ENCODE data around the gene KLK2. TPM values are rescaled to one million over a fixed set of nuclear protein-coding genes. Genes with fewer than 3 reads are reported as not detected.

The KLK2 gene
- total RNA-seq, 1 donor from 2014 or later, result 1.8 TPM

GRCh38 chr19:50831026-50831396, 42.2 kb upstream of the KLK2 start:
- H3K4me3 Mint-ChIP-seq, result no peak overlapping the region
- no peak for ATAC-seq (ENCODE audit: low read depth)
- H3K27ac Mint-ChIP-seq, result no peak overlapping the region
- ChIA-PET CTCF (no interaction called here), POLR2A (interaction anchor here (0.5 kb wide), 1 partner anchor 495 kb away, joined by 4 read pairs; no protein-coding TSS in a partner anchor)
- intact Hi-C loops (cut with micrococcal nuclease), result no loop called here
- DNase-seq, result no peak
- H3K36me3 Mint-ChIP-seq (ENCODE audit: low read depth), result no peaks in the 10 kb centered on the region
- H3K27me3 Mint-ChIP-seq, result peaks cover 33% of the 10 kb centered on the region
- no peak for TF ChIP-seq CTCF (IDR thresholded peaks at IDR 0.05)
- no peaks in the 10 kb centered on the region for H3K9me3 Mint-ChIP-seq
- peaks cover 9% of the 10 kb centered on the region for H3K4me1 Mint-ChIP-seq

GRCh38 chr19:50832666-50833065, 40.6 kb upstream of the KLK2 start:
- H3K27ac Mint-ChIP-seq, result no peak overlapping the region
- intact Hi-C loops (cut with micrococcal nuclease), result no loop called here
- H3K4me3 Mint-ChIP-seq, result no peak overlapping the region
- TF ChIP-seq CTCF (IDR thresholded peaks at IDR 0.05), result no peak
- ChIA-PET POLR2A (no interaction called here), CTCF (no interaction called here)
- DNase-seq (no peak), ATAC-seq (ENCODE audit: low read depth) (no peak)
- H3K36me3 Mint-ChIP-seq (ENCODE audit: low read depth), result no peaks in the 10 kb centered on the region
- H3K4me1 Mint-ChIP-seq, result peaks cover 23% of the 10 kb centered on the region
- no peaks in the 10 kb centered on the region for H3K9me3 Mint-ChIP-seq
- H3K27me3 Mint-ChIP-seq, result peaks cover 39% of the 10 kb centered on the region

GRCh38 chr19:50833117-50833801, 40.0 kb upstream of the KLK2 start, which contains the start of gene KLK15:
KLK15 (minus strand) TSS chr19:50833574; CDS start chr19:50831492, 2,082 bp downstream.
- no peak for TF ChIP-seq CTCF (IDR thresholded peaks at IDR 0.05)
- no peaks in the 10 kb centered on the region for H3K9me3 Mint-ChIP-seq
- H3K27ac Mint-ChIP-seq, result no peak within 1 kb of the TSS
- no peak within 1 kb of the TSS for H3K4me3 Mint-ChIP-seq
- peaks cover 25% of the 10 kb centered on the region for H3K4me1 Mint-ChIP-seq
- ATAC-seq (ENCODE audit: low read depth), result no peak
- intact Hi-C loops (cut with micrococcal nuclease), result no loop called here
- no peaks in the 10 kb centered on the region for H3K36me3 Mint-ChIP-seq (ENCODE audit: low read depth)
- POLR2A ChIA-PET, result no interaction called here
- no peak for DNase-seq
- H3K27me3 Mint-ChIP-seq, result peaks cover 36% of the 10 kb centered on the region
- CTCF ChIA-PET, result no interaction called here

GRCh38 chr19:50833802-50834167, 39.5 kb upstream of the KLK2 start:
- H3K4me3 Mint-ChIP-seq, result no peak overlapping the region
- no peak for DNase-seq
- no peaks in the 10 kb centered on the region for H3K36me3 Mint-ChIP-seq (ENCODE audit: low read depth)
- intact Hi-C loops (cut with micrococcal nuclease), result no loop called here
- CTCF ChIA-PET, result no interaction called here
- no peak for TF ChIP-seq CTCF (IDR thresholded peaks at IDR 0.05)
- H3K27ac Mint-ChIP-seq, result no peak overlapping the region
- H3K27me3 Mint-ChIP-seq, result peaks cover 37% of the 10 kb centered on the region
- H3K4me1 Mint-ChIP-seq, result peaks cover 27% of the 10 kb centered on the region
- POLR2A ChIA-PET, result no interaction called here
- no peaks in the 10 kb centered on the region for H3K9me3 Mint-ChIP-seq
- no peak for ATAC-seq (ENCODE audit: low read depth)

GRCh38 chr19:50835103-50835784, 38.0 kb upstream of the KLK2 start:
- intact Hi-C loops (cut with micrococcal nuclease), result loop anchor here (5.0 kb wide), 1 partner anchor 62 kb away; no protein-coding TSS in a partner anchor
- H3K9me3 Mint-ChIP-seq, result no peaks in the 10 kb centered on the region
- no peak for DNase-seq
- ATAC-seq (ENCODE audit: low read depth), result no peak
- peaks cover 37% of the 10 kb centered on the region for H3K27me3 Mint-ChIP-seq
- peaks cover 27% of the 10 kb centered on the region for H3K4me1 Mint-ChIP-seq
- no peak overlapping the region for H3K27ac Mint-ChIP-seq
- ChIA-PET POLR2A (no interaction called here), CTCF (no interaction called here)
- H3K4me3 Mint-ChIP-seq, result peak overlapping the region; percentile 83
- H3K36me3 Mint-ChIP-seq (ENCODE audit: low read depth), result no peaks in the 10 kb centered on the region
- TF ChIP-seq CTCF (IDR thresholded peaks at IDR 0.05), result no peak
